CD4-positive, alpha-beta T cell treated with Interleukin-2 at 100 ng/mL for 4 hours (primary cell): Measurements from ENCODE around the gene GRAMD1B.
A peak's percentile ranks its signal among the peaks of the same experiment; 100 is the strongest.
"Not testable (repeated sequence)": the region's sequence is repeated elsewhere in the genome, so short reads cannot be mapped to it uniquely, and the experiment has no call there.

Source experiments
- DNase-seq: peaks from one replicate; pipeline ENCODE4 v3.0.0-alpha.2; 2020; ENCODE audit warnings: low spot score

The GRAMD1B gene

DNA sequence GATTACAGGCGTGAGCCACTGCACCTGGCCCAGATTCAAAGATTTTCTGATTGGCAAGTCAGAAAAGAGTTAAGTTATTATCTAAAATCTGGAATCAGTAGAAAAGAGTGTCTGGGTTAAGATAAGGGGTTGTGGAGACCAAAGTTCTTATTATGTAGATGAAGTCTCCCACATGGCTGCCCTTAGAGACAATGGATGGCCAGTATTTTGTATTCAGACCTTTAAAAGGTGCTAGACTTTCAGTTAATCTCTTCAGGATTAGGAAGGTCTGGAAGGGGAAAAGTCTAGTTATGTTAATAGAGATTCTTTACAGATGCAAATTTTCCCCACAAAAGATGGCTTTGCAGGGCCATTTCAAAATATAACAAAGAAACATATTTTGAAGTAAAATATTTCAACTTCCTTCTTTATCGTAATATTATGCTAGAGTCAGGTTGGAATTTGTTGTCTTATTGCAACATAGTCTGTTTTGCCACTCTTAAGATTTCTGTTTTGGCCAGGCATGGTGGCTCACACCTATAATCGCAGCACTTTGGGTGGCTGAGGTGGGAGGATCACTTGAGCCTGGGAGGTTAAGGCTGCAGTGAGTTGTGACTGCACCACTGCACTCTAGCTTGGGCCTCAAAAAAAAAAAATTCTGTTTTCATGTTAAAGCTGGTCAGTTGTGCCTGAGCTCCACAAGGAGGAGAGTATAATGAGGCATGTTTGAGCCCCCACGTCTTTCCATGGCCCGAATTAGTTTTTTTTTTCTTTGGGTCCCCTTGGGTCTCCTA, 14.0 kb downstream of the GRAMD1B start:
- DNase-seq, result no peak

DNA sequence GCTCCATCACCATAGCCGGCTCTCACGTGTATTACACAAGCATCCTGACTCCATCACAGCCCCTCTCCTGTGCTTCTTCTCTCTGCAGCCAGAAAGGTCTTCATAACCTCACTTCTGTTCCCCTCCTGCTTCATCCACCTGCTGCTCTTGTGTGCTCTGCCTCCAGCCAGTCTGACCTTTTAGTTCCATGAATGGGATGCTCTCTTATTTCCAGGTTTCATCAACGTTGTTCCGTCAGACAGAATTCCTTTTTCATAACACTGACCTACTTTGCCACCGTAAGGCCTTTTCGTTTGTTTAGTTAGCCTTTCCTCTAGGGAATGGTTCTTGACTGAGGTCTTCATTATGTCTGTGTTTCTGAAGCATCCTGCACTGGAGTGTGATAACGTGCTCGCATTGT, 18.8 kb downstream of the GRAMD1B start:
- DNase-seq, result no peak

- no peak for DNase-seq
Measured at GRCh38 chr11:123449436-123449835, 19.4 kb downstream of the GRAMD1B start.

DNA sequence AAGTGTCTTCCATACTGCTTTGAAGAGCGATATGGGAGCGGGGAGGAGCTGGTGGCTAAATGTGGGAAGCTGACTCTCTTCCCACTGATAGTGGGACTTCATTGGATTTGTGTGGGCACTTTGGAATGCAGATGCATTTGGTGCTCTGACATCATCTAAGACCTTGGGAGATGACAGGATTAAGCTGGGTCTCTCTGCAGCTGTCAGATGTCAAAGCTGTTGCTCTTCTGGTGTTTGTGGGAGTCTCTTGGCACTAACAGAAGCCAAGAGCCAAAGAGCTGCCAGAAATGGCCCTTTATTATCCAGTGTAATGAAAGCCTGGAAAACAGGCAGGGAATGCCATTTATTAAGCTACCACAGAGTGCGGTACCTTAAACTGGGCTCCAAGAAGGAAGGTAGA, 20.6 kb downstream of the GRAMD1B start:
- no peak for DNase-seq

DNA sequence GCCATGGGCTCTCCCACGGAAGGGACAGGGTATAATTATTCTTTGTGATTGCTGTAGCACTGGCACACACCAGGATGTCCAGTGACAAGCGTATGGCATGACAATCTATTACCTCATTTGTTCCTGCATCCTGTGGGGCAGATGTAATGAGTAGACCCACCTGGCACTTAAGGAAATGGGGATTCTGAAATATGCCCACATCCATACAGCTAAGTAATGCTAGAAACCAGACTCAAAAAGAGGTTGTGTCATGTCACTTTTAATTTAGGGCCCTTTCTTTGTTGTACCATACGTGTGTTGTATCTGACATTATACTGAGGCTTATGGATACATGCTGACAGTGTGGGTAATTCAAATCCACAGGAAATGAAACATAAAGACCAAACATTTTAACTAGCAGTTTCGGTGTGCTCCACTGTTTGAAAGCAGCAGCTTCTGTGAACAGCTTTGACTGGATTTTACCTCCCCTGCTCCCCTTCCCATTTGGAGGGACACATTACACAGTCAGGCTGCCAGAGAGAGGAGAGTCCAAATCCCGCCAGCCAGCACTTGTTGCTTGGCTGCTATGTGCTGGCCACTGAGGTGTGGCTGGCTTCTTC, 21.2 kb downstream of the GRAMD1B start:
- no peak for DNase-seq

- DNase-seq, result no peak
Measured at GRCh38 chr11:123452794-123453193, 22.7 kb downstream of the GRAMD1B start.

DNA sequence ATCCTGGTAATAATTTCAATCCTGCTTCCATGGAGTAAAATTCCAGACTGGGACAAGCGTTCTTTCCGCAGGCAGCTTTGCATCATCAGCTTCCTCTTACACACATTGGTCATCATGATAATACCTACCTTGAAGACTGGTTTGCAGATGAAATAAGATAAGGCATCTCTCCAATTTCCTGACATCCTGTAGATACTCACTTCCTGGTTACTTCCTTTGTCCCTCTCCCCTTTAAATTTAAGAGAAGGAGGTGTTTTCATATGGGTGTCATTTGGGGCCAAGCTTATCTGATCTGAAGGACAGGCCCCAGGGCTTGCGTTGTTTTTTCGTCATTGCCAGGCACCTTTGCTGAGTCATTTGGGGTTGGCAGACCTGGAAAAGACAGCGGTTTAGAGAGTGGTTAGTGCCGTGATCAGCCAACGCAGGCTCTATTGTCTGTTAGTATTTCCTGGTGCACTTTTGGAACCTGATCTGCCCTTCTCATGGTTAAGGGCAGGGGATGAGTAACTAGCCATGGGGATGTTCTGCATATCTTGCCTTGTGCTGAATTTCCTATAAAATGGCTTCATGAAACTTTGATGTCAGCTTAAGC, 24.1 kb downstream of the GRAMD1B start:
- peak; percentile 51 for DNase-seq

DNA sequence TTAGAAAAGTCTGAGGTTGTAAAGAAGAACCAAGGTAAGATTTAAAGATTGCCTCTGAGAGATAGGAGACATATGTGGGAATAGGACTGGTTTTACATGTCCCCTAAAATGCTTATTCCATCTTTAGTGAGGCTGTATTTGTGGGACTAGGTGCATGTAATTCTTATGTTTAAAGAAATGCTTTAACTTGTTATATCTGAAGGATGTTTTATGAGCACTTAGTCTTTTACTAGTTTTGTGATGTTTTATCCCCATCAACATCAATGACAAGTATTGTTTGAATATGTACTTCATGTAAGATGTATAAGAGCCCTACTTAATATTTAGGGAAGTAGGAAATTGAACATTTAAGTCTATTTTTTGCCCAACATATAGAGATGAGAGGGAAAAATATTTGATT, 24.7 kb downstream of the GRAMD1B start:
- DNase-seq, result no peak

DNA sequence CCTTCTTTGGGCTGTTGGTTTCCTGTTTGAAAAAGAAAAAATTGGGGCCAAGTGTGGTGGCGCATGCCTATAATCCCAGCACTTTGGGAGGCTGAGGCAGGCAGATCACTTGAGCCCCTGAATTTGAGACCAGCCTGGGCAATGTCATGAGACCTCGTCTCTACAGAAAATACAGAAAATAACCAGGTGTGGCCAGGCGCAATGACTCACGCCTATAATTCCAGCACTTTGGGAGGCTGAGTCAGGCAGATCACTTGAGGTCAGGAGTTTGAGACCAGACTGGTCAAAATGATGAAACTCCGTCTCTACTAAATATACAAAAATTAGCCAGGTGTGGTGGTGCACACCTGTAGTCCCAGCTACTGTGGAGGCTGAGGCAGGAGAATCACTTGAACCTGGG, 26.4 kb downstream of the GRAMD1B start:
- not testable (repeated sequence) for DNase-seq

GRCh38 chr11:123457187-123457770, 27.2 kb downstream of the GRAMD1B start:
- peak; percentile 10 for DNase-seq

DNA sequence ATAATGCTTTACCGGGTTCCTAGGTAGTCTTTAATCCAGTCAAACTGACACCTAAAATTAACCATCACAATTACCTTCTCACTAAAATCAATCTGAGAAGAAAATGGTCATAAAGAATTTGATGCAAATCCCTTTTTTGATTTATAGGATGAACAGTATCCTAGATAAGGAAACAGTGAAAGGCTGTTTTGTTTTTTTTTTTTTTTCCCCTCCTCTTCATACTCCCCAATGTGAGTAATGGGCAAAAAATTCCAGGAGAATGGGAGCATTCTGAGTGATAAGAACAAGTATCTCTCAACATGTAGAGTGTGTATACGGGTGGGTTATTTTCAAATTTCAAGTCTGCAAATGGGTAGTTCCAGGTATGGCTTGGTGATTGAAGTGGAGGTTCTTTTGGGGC, 28.4 kb downstream of the GRAMD1B start:
- no peak for DNase-seq

DNA sequence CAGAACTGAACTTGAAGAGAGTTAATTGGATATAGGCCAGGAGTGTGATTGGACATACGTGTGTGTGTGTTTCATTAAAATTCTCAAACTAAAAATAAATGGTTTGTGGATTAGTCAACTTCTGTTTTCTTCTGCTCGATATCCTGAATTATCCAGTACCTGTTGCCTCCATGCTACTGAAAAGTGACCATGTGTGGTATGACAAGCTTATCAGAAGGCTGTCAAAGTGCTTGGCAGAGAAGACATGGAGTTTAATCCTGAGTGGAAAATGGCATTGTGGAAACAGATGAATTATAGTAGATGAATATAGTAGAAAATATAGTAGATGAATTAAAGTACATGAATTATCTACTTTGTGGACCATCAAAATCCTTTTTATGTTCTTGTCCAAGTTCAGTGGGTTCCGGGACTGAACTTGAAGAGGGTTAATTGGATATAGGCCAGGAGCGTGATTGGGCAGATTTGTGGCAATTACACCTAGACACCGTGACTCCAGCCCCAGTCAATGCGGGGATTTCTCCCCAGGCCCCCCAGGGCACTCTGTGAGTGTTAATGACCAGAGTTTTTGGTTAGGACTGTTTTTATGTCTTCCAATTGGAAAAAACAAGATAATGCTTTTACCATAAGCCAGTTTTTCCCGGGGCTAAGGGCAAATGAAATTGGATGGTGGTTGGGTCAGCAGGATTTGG, 30.1 kb downstream of the GRAMD1B start:
- DNase-seq, result no peak

DNA sequence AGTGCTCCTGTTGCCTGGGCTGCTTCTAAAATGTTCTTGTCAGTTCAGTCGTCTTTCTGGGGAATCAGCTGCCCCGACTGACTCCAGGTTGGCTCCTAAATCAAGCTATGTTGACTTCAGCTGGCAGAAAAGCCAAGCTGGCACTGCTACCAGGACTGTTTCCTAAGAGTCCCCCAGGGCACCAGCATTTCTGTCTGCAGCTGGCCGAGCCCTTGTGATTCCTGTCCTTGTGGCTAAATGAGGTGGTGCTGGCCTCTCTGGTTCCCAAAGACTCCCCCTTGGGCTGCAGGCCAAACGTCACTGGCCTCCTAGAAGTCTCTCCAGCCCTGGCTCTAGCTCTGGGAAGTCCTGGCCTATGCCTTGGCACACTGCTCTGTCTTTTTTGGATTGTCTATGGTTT, 31.1 kb downstream of the GRAMD1B start:
- no peak for DNase-seq

GRCh38 chr11:123465667-123466066, 35.6 kb downstream of the GRAMD1B start:
- DNase-seq, result not testable (repeated sequence)

GRCh38 chr11:123466172-123466571, 36.1 kb downstream of the GRAMD1B start:
- not testable (repeated sequence) for DNase-seq

GRCh38 chr11:123469089-123469488, 39.0 kb downstream of the GRAMD1B start:
- DNase-seq, result no peak

DNA sequence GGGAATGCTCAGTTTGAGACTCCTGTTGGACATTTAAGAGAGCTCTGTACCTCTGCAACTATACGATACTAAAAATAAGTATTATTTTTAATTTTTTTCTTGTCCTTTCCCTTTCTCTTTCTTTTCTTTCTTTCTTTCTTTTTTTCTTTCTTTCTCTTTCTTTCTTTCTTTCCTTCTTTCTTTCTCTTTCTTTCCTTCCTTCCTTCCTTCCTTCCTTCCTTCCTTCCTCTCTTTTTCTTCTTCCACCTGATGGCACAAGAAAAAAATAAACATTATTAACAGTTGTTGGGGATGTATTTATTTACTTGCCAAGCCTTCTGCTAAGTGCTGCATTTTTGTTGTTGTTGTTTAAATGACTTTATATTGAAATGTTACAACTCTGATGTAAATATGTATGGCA, 39.5 kb downstream of the GRAMD1B start:
- DNase-seq, result no peak

DNA sequence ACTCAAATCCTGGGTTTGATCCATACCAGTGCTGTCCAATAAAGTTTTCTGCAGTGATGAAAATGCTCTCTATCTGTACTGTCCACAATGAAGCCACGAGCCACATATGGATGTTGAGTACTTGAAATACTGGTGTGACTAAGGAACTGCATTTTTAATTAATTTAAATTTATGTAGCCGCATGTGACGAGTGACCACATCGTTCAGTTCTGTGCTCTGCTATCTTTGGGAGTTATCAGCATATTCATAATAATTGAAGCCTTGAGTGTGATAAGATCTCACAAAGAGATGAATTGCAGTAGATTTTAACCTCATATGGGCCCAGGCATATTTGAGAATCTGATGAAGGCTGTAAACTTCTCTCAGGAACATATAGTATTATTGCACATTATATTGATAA, 40.8 kb downstream of the GRAMD1B start:
- no peak for DNase-seq

DNA sequence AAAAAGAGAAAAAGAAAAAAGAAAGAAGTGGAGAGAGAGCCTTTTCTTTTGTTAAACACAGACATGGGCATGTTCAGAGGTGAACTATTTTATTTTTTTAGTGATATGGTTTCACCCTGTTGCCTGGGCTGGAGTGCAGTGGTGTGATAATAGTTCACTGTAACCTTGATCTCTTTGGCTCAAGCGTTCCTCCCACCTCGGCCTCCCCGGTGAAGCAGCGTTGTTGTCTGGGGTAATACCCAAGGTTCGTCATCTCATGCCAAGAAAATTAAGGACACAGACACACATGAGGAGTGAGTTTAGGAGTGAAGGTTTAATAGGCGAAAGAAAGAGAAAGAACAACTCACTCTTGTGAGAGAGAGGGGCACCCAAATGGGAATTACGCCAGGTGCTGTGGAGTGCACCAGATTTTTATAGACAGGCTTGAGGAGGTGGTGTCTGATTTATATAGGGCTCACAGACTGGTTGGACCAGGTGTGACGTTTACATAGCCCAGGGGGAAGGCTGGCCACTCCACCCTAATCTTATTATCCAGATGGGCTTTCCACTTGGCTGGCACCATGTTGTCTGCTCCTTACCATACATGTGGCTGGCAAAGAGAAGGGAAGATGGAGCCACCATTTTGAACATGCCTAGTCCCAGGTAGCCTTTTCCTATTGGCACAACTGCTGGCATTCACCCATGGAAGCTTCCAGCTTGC, 42.3 kb downstream of the GRAMD1B start:
- no peak for DNase-seq

GRCh38 chr11:123473941-123474677, 44.0 kb downstream of the GRAMD1B start:
- no peak for DNase-seq

DNA sequence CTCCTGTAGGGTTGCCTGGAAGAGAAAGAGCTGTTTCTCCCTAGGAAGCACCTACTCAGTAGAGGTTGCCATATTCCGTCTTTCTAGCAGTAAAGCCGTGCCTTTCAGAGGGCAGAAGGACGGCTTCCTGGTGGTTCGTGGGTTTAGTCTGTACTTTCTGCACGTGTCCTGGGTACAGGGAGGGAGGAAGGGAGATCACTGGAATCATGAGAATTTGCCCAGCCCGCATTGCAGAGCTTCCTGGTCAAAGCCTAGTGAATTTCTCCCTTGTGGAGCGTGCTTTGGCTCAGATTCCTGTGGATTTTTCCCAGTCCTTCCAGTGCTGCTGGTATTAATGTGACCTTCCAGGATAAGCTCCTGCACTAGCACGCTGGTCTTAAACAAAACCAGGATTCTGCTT, 44.9 kb downstream of the GRAMD1B start:
- DNase-seq, result no peak
